Dendritic cell treated with granulocyte-macrophage colony-stimulating factor and Interleukin-4, amounts not matched to agents 40 ng/mL and 50 ng/mL, for 4 days (primary cell): Measurements from ENCODE around the gene MCEE.
"Not testable (repeated sequence)": the region's sequence is repeated elsewhere in the genome, so short reads cannot be mapped to it uniquely, and the experiment has no call there.

Source experiments
- H3K27ac Mint-ChIP-seq: one replicate; pipeline ENCODE4 v1.8.0; 2022; ENCODE audit warnings: mild to moderate bottlenecking, mixed read lengths
- H3K27me3 Mint-ChIP-seq: one replicate; pipeline ENCODE4 v1.8.0; 2022; ENCODE audit warnings: mild to moderate bottlenecking, mixed read lengths
- H3K36me3 Mint-ChIP-seq: one replicate; pipeline ENCODE4 v1.8.0; 2022; ENCODE audit warnings: low read depth, mixed read lengths
- H3K4me1 Mint-ChIP-seq: one replicate; pipeline ENCODE4 v1.8.0; 2022; ENCODE audit warnings: low read depth, mixed read lengths
- H3K4me3 Mint-ChIP-seq: one replicate; pipeline ENCODE4 v1.8.0; 2022; ENCODE audit warnings: mild to moderate bottlenecking, moderate library complexity, mixed read lengths
- H3K9me3 Mint-ChIP-seq: one replicate; pipeline ENCODE4 v1.8.0; 2022; ENCODE audit warnings: mixed read lengths
- intact Hi-C: fragments of 100-400 bp; cut with micrococcal nuclease; formaldehyde crosslinking; loops from one replicate; pipeline ENCODE4 v1.15.0; 2022

MCEE gene

GRCh38 chr2:71148506-71149063 is 18.6 kb upstream of the MCEE start:
- H3K4me3 Mint-ChIP-seq: no peak overlapping the region
- peaks cover 71% of the 10 kb centered on the region for H3K36me3 Mint-ChIP-seq
- no peak overlapping the region for H3K27ac Mint-ChIP-seq
- H3K9me3 Mint-ChIP-seq: no peaks in the 10 kb centered on the region
- H3K4me1 Mint-ChIP-seq: no peaks in the 10 kb centered on the region
- intact Hi-C loops: no loop called here
- H3K27me3 Mint-ChIP-seq: no peaks in the 10 kb centered on the region

GRCh38 chr2:71143782-71144181 is 13.8 kb upstream of the MCEE start:
- intact Hi-C loops: no loop called here
- Mint-ChIP-seq H3K27me3 (no peaks in the 10 kb centered on the region), H3K9me3 (no peaks in the 10 kb centered on the region), H3K36me3 (peaks cover 100% of the 10 kb centered on the region), H3K27ac (no peak overlapping the region), H3K4me1 (no peaks in the 10 kb centered on the region), H3K4me3 (no peak overlapping the region)

DNA sequence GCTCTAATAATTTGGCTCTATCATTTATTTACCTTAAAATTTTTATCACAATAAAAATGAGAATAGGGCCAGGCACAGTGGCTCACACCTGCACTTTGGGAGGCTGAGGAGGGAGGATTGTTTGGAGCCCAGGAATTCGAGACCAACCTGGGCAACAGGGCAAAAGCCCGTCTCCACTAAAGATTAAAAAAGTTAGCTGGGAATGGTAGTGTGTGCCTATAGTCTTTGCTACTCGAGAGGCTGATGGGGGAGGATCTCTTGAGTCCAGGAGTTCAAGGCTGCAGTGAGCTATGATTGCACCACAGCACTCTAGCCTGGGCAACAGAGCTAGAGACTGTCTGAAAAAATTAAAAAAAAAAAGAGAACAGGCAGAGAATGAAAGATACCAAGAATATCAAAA is 6.1 kb upstream of the MCEE start:
- H3K36me3 Mint-ChIP-seq: peaks cover 68% of the 10 kb centered on the region
- intact Hi-C loops: loop anchor here (10.0 kb wide), 2 partner anchors 139 to 199 kb away; partner anchors contain the start of gene ZNF638
- H3K27ac Mint-ChIP-seq: no peak overlapping the region
- no peaks in the 10 kb centered on the region for H3K4me1 Mint-ChIP-seq
- H3K27me3 Mint-ChIP-seq: no peaks in the 10 kb centered on the region
- H3K9me3 Mint-ChIP-seq: no peaks in the 10 kb centered on the region
- H3K4me3 Mint-ChIP-seq: no peak overlapping the region

- no peak overlapping the region for H3K27ac Mint-ChIP-seq
- H3K4me1 Mint-ChIP-seq: no peaks in the 10 kb centered on the region
- intact Hi-C loops: loop anchor here (10.0 kb wide), 2 partner anchors 141 to 201 kb away; partner anchors contain the start of gene ZNF638
- no peaks in the 10 kb centered on the region for H3K9me3 Mint-ChIP-seq
- H3K27me3 Mint-ChIP-seq: no peaks in the 10 kb centered on the region
- H3K4me3 Mint-ChIP-seq: no peak overlapping the region
- peaks cover 48% of the 10 kb centered on the region for H3K36me3 Mint-ChIP-seq
Measured at GRCh38 chr2:71133603-71134002, 3.6 kb upstream of the MCEE start.

DNA sequence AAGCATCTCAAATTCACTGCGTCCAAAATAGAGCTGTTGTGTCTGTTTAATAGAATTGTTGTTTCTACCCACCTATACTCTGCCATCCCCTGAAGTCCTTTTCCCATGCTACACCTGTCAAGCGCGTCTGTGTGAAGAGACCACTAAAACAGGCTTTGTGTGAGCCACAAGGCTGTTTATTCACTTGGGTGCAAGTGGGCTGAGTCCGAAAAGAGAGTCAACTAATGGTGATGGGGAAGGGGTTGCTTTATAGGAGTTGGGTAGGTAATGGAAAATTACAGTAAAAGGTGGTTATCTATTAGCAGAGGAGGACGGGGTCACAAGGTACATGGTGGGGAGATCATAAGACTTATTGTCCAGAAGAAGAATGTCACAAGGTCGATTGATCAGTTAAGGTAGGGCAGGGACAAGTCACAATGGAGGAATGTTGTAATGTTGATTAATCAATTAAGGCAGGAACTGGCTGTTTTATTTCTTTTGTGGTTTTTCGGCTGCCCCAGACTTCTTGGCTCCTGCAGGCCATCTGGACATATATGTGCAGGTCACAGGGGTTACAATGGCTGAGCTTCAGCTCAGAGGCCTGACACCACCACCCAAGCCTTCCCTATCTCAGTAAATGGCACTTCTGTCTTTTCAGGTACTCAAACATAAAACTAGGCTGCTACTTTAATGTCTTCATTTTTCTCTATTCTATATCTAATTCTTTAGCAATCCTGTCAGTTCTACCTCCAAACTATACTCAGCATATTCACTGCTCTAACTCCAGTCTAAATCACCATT is 1.5 kb upstream of the MCEE start:
- H3K27ac Mint-ChIP-seq, H3K4me3 Mint-ChIP-seq, H3K4me1 Mint-ChIP-seq, H3K27me3 Mint-ChIP-seq, H3K9me3 Mint-ChIP-seq: not testable (repeated sequence)
- intact Hi-C loops: loop anchor here (10.0 kb wide), 2 partner anchors 143 to 203 kb away; partner anchors contain the start of gene ZNF638
- peaks cover 28% of the 10 kb centered on the region for H3K36me3 Mint-ChIP-seq

DNA sequence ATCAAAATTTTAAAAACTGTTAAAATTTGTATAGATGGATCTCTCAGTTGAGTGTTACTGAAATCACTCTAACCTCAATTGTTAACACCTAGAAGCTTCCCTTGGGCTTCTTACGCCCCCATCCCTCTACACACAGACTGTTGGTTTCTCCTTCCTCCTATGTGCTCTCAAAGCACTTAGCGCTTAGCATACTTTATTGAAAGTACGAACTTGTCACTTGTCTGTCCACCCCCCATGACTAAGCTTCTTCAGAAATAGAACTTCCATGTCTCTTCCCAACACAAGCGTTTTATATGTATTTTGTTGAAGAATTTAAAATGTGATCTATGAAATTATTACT is 846 bp upstream of the MCEE start:
- intact Hi-C loops: loop anchor here (1.0 to 10.0 kb wide), 3 partner anchors 31 to 204 kb away; partner anchors contain the start of gene ZNF638
- no peaks in the 10 kb centered on the region for H3K27me3 Mint-ChIP-seq
- no peaks in the 10 kb centered on the region for H3K4me1 Mint-ChIP-seq
- H3K4me3 Mint-ChIP-seq: no peak overlapping the region
- peaks cover 21% of the 10 kb centered on the region for H3K36me3 Mint-ChIP-seq
- H3K9me3 Mint-ChIP-seq: no peaks in the 10 kb centered on the region
- H3K27ac Mint-ChIP-seq: no peak overlapping the region

GRCh38 chr2:71129902-71130151 is 202 bp downstream of the MCEE start:
- H3K36me3 Mint-ChIP-seq: peaks cover 10% of the 10 kb centered on the region
- H3K27ac Mint-ChIP-seq: no peak overlapping the region

DNA sequence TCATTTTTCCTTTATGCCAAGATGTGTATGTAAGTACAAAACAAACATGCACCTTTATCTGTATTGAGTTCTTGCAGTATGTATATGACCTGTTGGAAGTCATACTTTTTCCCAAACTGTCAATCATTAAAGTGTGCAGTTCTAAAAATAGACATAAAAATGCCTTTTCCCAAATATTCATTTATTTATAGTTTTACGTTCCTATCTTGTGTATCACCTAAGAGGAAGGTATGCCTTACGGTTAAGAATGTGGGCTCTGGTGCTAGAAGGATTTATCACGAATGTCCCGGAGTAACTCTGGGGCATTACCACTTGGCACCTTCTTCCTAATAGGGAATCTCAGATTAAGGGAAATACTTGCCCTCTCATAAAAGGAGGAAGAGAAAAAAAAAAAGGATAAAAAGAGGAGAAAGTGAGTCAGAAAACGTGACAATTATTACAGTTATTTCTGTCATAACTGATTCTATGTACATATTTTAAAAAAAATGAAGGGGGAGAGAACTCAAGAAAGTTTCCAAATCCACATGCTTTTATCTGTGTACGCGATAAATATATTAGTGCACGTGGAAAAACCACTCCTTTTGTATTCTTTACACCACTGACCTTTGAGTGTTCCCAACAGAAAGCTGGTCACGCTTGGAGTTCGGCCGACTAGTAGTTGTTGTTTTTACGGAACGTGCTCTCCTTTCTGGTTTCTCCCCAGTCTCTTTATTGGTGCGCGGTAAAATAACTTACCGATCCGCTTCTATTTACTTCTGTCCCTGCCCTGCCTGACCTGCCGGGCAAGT is 721 bp downstream of the MCEE start:
- Mint-ChIP-seq H3K36me3 (peaks cover 6% of the 10 kb centered on the region), H3K4me1 (no peaks in the 10 kb centered on the region), H3K27me3 (no peaks in the 10 kb centered on the region), H3K27ac (no peak overlapping the region), H3K9me3 (no peaks in the 10 kb centered on the region), H3K4me3 (no peak overlapping the region)
- intact Hi-C loops: loop anchor here (1.0 kb wide), 1 partner anchor 58 kb away; no protein-coding TSS in a partner anchor

More at GRCh38 chr2:71129902-71130151, 202 bp downstream of the MCEE start:
- intact Hi-C loops: loop anchor here (1.0 to 10.0 kb wide), 4 partner anchors 30 to 205 kb away; partner anchors contain the start of gene ZNF638
- no peaks in the 10 kb centered on the region for H3K9me3 Mint-ChIP-seq
- H3K4me1 Mint-ChIP-seq: no peaks in the 10 kb centered on the region
- H3K27me3 Mint-ChIP-seq: no peaks in the 10 kb centered on the region
- H3K4me3 Mint-ChIP-seq: no peak overlapping the region

DNA sequence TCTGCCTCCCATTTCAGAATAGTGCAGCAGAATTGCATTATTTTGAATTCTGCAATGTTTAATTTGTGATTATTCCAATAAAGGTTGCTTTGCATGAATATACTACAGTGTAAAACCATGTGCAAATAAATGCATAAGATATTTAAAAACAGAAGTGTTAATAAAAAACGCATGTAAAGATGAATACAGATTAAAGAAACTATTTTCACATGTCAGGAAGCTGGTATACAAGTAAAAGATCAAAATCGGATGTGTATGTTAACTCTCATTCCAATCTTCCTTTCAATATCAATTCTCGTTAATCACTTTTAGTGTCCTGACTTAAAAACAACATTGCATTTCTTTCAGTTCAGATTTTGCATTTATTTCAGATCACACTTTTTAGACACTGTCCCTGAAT is 3.1 kb downstream of the MCEE start:
- Mint-ChIP-seq H3K36me3 (peaks cover 29% of the 10 kb centered on the region), H3K9me3 (no peaks in the 10 kb centered on the region), H3K27ac (no peak overlapping the region), H3K4me1 (no peaks in the 10 kb centered on the region), H3K4me3 (no peak overlapping the region), H3K27me3 (no peaks in the 10 kb centered on the region)
- intact Hi-C loops: no loop called here

DNA sequence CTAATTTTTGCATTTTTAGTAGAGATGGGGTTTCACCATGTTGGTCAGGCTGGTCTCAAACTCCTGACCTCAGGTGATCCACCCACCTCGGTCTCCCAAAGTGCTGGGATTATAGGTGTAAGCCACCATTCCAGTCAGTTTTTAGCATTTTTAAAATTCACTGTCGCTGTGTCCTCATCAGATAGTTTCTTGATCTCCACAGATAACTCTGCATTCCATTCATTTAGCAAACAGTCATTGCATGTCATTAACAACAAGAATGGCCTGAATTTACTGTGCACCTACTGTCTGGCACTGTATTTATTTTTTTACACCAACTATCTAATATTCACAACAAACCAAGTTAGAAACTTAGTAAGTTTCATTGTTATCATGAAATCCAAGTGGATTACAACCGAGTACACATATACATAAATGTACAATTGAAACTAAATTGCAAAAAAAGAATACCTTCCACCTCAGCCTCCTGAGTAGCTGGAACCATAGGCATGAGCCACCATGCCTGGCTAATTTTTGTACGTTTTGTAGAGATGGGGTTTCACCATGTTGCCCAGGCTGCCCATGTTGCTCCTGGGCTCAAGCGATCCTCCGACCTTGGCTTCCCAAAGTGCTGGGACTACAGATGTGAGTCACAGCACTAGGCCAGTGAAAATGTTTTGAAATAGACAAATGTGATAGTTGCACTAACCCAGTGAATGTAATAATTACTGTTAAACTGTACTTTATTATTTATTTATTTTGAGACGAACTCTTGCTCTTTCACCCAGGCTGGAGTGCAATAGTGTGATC is 4.3 kb downstream of the MCEE start:
- no peak overlapping the region for H3K4me3 Mint-ChIP-seq
- intact Hi-C loops: no loop called here
- H3K9me3 Mint-ChIP-seq: no peaks in the 10 kb centered on the region
- H3K27me3 Mint-ChIP-seq: no peaks in the 10 kb centered on the region
- H3K27ac Mint-ChIP-seq: no peak overlapping the region
- peaks cover 39% of the 10 kb centered on the region for H3K36me3 Mint-ChIP-seq
- no peaks in the 10 kb centered on the region for H3K4me1 Mint-ChIP-seq

DNA sequence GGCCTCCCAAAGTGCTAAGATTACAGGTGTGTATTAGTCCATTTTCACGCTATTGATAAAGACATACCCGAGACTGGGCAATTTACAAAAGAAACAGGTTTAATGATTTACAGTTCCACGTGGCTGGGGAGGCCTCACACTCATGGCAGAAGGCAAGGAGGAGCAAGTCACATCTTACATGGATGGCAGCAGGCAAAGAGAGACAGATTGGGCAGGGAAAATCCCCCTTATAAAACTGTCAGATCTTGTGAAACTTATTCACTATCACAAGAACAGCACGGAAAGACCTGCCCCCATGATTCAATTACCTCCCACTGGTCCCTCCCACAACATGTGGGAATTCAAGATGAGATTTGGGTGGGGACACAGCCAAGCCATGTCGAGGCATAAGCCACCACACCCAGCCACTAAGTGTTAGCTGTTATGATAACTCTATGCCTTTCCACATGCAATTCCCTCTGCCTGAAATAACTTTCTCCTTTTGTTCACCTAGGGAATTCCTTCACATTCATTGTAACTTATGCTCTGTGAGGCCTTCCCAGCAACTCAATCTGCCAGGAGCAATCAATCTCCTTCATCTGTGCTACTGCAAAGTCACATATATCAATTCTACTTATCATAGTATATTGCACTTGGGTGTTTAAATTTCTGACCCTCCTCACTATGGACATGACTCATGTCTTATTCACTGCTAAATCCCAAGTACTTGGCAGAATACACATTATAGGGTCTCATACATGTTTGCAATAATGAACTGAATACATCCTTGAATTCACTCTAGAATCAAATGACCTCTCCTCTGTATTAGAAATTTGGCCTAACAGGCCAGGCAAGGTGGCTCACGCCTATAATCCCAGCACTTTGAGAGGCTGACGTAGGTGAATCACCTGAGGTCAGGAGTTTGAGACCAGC is 7.4 kb downstream of the MCEE start:
- no peaks in the 10 kb centered on the region for H3K27me3 Mint-ChIP-seq
- H3K27ac Mint-ChIP-seq: no peak overlapping the region

GRCh38 chr2:71121479-71121878 is 8.6 kb downstream of the MCEE start:
- H3K36me3 Mint-ChIP-seq: peaks cover 69% of the 10 kb centered on the region
- no peaks in the 10 kb centered on the region for H3K4me1 Mint-ChIP-seq
- H3K27me3 Mint-ChIP-seq: no peaks in the 10 kb centered on the region
- H3K4me3 Mint-ChIP-seq: no peak overlapping the region
- H3K27ac Mint-ChIP-seq: no peak overlapping the region
- intact Hi-C loops: no loop called here
- no peaks in the 10 kb centered on the region for H3K9me3 Mint-ChIP-seq

More for the DNA sequence above, 7.4 kb downstream of the MCEE start:
- no peaks in the 10 kb centered on the region for H3K9me3 Mint-ChIP-seq
- intact Hi-C loops: no loop called here
- peaks cover 64% of the 10 kb centered on the region for H3K36me3 Mint-ChIP-seq
- no peaks in the 10 kb centered on the region for H3K4me1 Mint-ChIP-seq
- H3K4me3 Mint-ChIP-seq: no peak overlapping the region

GRCh38 chr2:71120195-71120594 is 9.8 kb downstream of the MCEE start:
- H3K36me3 Mint-ChIP-seq: peaks cover 75% of the 10 kb centered on the region
- H3K4me3 Mint-ChIP-seq: no peak overlapping the region
- no peaks in the 10 kb centered on the region for H3K27me3 Mint-ChIP-seq
- no peak overlapping the region for H3K27ac Mint-ChIP-seq
- H3K4me1 Mint-ChIP-seq: no peaks in the 10 kb centered on the region
- no peaks in the 10 kb centered on the region for H3K9me3 Mint-ChIP-seq
- intact Hi-C loops: no loop called here
